ENCODE data around the gene ASIC2.
A peak's percentile ranks its signal among the peaks of the same experiment; 100 is the strongest.

Gene ASIC2

GRCh38 chr17:33012522-33013033, 280.5 kb downstream of the ASIC2 start:
- no peak for TF ChIP-seq ZFX (IDR thresholded peaks at IDR 0.05; ENCODE audit: borderline replicate concordance)
- TF ChIP-seq CTCF (IDR thresholded peaks at IDR 0.05): no peak
- H3K27ac ChIP-seq: no peak overlapping the region

DNA sequence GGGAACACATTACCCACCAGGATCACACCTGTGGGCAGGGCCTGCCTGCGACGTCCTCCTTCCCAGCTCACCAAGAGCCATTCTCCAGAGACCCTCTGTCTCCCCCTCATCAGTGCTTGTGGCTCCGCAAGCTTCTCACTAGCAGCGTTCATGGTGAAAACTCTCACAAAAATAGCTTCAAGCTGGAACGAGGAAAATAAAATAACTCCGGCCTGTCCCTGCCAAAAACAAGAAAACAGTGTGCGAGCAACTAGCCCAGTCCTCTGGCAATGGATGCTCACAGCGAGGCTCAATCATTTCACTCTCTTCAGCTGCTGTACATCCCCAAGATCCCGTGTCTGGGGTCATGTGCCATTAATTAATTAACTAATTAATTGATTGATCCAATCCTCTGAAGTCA, 283.5 kb downstream of the ASIC2 start:
- no peak overlapping the region for H3K27ac ChIP-seq
- TF ChIP-seq CTCF (IDR thresholded peaks at IDR 0.05) (no peak), ZFX (IDR thresholded peaks at IDR 0.05; ENCODE audit: borderline replicate concordance) (no peak)

- H3K27ac ChIP-seq: no peak overlapping the region
- TF ChIP-seq CTCF (IDR thresholded peaks at IDR 0.05) (no peak), ZFX (IDR thresholded peaks at IDR 0.05; ENCODE audit: borderline replicate concordance) (no peak)
Observed at GRCh38 chr17:33007186-33007585, 285.9 kb downstream of the ASIC2 start.

DNA sequence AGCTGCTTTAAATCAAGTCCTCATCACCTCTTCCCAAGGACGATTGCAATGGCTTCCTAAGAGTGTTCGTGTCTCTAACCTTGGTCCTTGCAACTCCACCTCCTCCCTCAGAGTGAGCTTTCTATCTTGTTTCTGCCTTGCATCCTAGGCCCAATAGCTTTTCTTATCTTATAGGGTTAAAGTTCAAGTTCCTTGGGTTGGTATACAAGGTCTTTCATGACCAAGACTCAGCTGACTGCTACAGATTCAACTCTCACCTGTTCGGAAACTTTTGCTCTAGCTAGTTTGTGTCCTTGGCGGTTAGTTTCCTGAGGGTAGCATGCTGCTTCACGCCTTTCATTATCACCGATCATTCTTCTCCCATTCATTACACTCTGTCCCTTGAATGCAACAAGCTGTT, 290.8 kb downstream of the ASIC2 start:
- TF ChIP-seq ZFX (IDR thresholded peaks at IDR 0.05; ENCODE audit: borderline replicate concordance): no peak
- TF ChIP-seq CTCF (IDR thresholded peaks at IDR 0.05): no peak
- no peak overlapping the region for H3K27ac ChIP-seq

GRCh38 chr17:32998887-32999228, 294.2 kb downstream of the ASIC2 start:
- H3K27ac ChIP-seq: no peak overlapping the region
- TF ChIP-seq CTCF (IDR thresholded peaks at IDR 0.05) (no peak), ZFX (IDR thresholded peaks at IDR 0.05; ENCODE audit: borderline replicate concordance) (no peak)

DNA sequence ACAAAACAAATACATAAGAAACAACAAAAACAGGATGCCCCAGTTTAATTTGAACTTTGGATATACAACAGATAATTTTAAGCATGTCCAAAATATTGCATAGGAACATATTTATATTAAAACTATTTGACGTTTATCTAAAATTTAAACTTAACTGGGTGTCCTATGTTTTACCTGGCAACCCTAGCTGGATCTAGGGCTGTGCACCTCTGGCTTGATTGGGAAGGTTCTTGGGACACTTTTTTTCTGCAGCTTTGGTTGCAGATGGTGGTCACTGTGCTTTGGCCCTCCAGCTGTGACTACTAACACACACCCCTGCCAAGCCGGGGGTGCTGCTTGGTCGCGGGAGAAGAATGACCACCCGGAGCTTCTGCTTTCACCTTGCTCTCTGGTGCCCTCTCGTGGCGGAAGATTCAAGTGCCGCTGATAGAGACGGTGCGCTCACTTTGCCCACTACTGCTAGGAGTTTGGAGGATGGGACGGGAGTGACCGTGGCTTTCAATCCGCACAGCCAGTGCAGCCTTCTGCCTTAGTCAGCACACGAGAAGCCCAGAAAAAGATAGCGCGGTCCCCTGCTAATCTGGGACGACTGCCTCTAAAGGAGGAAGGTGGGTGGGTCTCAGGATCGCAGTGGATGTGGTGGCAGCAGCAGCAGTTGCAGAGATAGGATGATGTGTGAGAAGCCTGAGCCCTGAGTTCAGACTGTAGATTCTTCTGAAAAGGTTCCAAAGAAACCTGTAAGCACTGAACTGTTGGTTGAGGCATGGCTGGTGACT, 294.8 kb downstream of the ASIC2 start:
- TF ChIP-seq ZFX (IDR thresholded peaks at IDR 0.05; ENCODE audit: borderline replicate concordance) (no peak), CTCF (IDR thresholded peaks at IDR 0.05) (peak; percentile 95)
- H3K27ac ChIP-seq: no peak overlapping the region

GRCh38 chr17:32995416-32996045, 297.6 kb downstream of the ASIC2 start:
- no peak overlapping the region for H3K27ac ChIP-seq
- TF ChIP-seq CTCF (IDR thresholded peaks at IDR 0.05) (no peak), ZFX (IDR thresholded peaks at IDR 0.05; ENCODE audit: borderline replicate concordance) (no peak)
